GM12878 (cell line): ENCODE measurements around the gene ZNF791. TPM values are rescaled to one million over a fixed set of nuclear protein-coding genes. Genes with fewer than 3 reads are reported as not detected.

Experiments used
- ATF3 ChIP-seq: IDR thresholded peaks from 2 replicates; pipeline ENCODE4 v1.6.1; 2011; ENCODE audit warnings: low read depth, mild to moderate bottlenecking, low read length, moderate library complexity, borderline replicate concordance; ENCODE audit errors: extremely low read depth
- BACH1 ChIP-seq: fragments of 450-650 bp; IDR thresholded peaks from 2 replicates; pipeline ENCODE4 v1.6.1; 2017; ENCODE audit warnings: mild to moderate bottlenecking, borderline replicate concordance
- CUX1 ChIP-seq: IDR thresholded peaks from 2 replicates; pipeline ENCODE4 v1.6.1; 2012; ENCODE audit warnings: improper control_type of control experiment, low read depth, low read length; ENCODE audit not compliant: insufficient replicate concordance
- DPF2 ChIP-seq: fragments of 450-650 bp; IDR thresholded peaks from 2 replicates; pipeline ENCODE4 v1.6.1; 2017; ENCODE audit warnings: mild to moderate bottlenecking
- E4F1 ChIP-seq: fragments of 450-650 bp; IDR thresholded peaks from 2 replicates; pipeline ENCODE4 v1.6.1; 2018; ENCODE audit warnings: borderline replicate concordance, mild to moderate bottlenecking; ENCODE audit not compliant: partially characterized antibody
- ESRRA ChIP-seq: IDR thresholded peaks from 2 replicates; pipeline ENCODE4 v1.6.1; 2012; ENCODE audit warnings: mild to moderate bottlenecking, low read length, improper control_type of control experiment
- HCFC1 ChIP-seq: fragments of 150-350 bp; IDR thresholded peaks from 2 replicates; pipeline ENCODE4 v1.6.1; 2014; ENCODE audit warnings: low read length
- MEF2A ChIP-seq: IDR thresholded peaks from 2 replicates; pipeline ENCODE4 v1.6.1; 2011; ENCODE audit warnings: low read depth, mild to moderate bottlenecking, low read length, moderate library complexity; ENCODE audit not compliant: insufficient read depth
- MYB ChIP-seq: fragments of 150-350 bp; IDR thresholded peaks from 2 replicates; pipeline ENCODE4 v1.6.1; 2014; ENCODE audit warnings: mild to moderate bottlenecking, low read depth, low read length, borderline replicate concordance
- NFYA ChIP-seq: IDR thresholded peaks from 2 replicates; pipeline ENCODE4 v1.6.1; 2011; ENCODE audit warnings: low read depth, mild to moderate bottlenecking, low read length, improper control_type of control experiment, borderline replicate concordance
- RELA ChIP-seq: fragments of 450-650 bp; IDR thresholded peaks from 2 replicates; pipeline ENCODE4 v1.8.0; 2014; ENCODE audit warnings: borderline replicate concordance; ENCODE audit not compliant: partially characterized antibody
- RELB ChIP-seq: fragments of 450-650 bp; IDR thresholded peaks from 2 replicates; pipeline ENCODE4 v1.6.1; 2017; ENCODE audit warnings: low read depth, mild to moderate bottlenecking, moderate library complexity
- YY1 ChIP-seq: IDR thresholded peaks from 2 replicates; pipeline ENCODE4 v1.6.1; 2011; ENCODE audit warnings: low read depth, mild to moderate bottlenecking, low read length
- ZNF687 ChIP-seq: fragments of 450-650 bp; IDR thresholded peaks from 2 replicates; pipeline ENCODE4 v1.6.1; 2017; ENCODE audit warnings: mild to moderate bottlenecking, moderate library complexity
- polyA plus RNA-seq, 11 experiments: library from polyadenylated mRNA; depleted of rRNA in 4 of 11; unstranded in 6 of 11; stranded (reverse) in 5 of 11; fragments of >200 nt; fragmentation: Nextera tagmentation in 4 of 11; fragmentation: Illumina TruSeq in 1 of 11; extraction: Ambion mirVana in 4 of 11; extraction: Trizol in 1 of 11; gene quantifications; 1 replicate in 1 of 11; 2 replicates in 10 of 11; pipeline versions ENCODE4 v1.2.1 to v1.2.3, GENCODE V29; 2011 to 2016; ENCODE audit warnings: inconsistent platforms in 2 of 11, missing spikeins in 2 of 11, low read depth in 1 of 11
- total RNA-seq, 4 experiments: library from RNA; depleted of rRNA in 3 of 4; stranded (reverse); fragments of >200 nt in 3 of 4; fragmentation: Illumina TruSeq in 1 of 4; extraction: Trizol in 1 of 4; gene quantifications; 2 replicates each; pipeline versions ENCODE4 v1.2.1 to v1.2.3, GENCODE V29; 2013 to 2021

The ZNF791 gene
- total and polyA plus RNA-seq, 10 of the 15 experiments (the other 5 are each of a cell fraction or from before 2014, with no cell fraction given) = 7.5 to 24.0 (median 11.8) TPM

- TF ChIP-seq MEF2A (0 out of 2 replicates have a peak, but pooled peaks have one; percentile 23), ZNF687 (0 out of 2 replicates have a peak, but pooled peaks have one; percentile 67), RELB (peak; percentile 73), ESRRA (no peak), NFYA (no peak), BACH1 (peak; percentile 83), DPF2 (peak; percentile 63; the same call in 1 of the 2 replicates), RELA (no peak), CUX1 (no peak), E4F1 (peak; percentile 68), MYB (no peak), ATF3 (no peak), HCFC1 (peak; percentile 79), YY1 (peak; percentile 48; the same call in 1 of the 2 replicates)
Measured at GRCh38 chr19:12610540-12611360, at the start of gene ZNF791, which contains the start of gene ZNF490 (continued).
